Panc1 (cell line): Measurements from ENCODE around the gene CAMKMT. TPM values are rescaled to one million over a fixed set of nuclear protein-coding genes. Genes with fewer than 3 reads are reported as not detected.

ENCODE experiments used
- ATAC-seq: fragments of 200-7000 bp; cut with Tn5 transposase; 2 replicates; pipeline ENCODE4 v1.9.1; 2020; ENCODE audit warnings: mild to moderate bottlenecking, moderate library complexity
- BruUV-seq: library from RNA; stranded (reverse); fragments of 400-500 nt; replicated peaks from 2 replicates; lab custom pipeline; 2021; lab: Mats Ljungman, UMichigan
- CTCF ChIA-PET: fragments of 300-600 bp; sonication (Branson Sonifier 250); formaldehyde crosslinking; loops from one replicate; lab custom pipeline; 2022; ENCODE audit warnings: antibody characterized with exemption; lab: Charles Lee
- POLR2A ChIA-PET: fragments of 300-600 bp; sonication (Branson Sonifier 250); formaldehyde crosslinking; loops from one replicate; lab custom pipeline; 2022; ENCODE audit warnings: antibody characterized with exemption; lab: Charles Lee
- DNase-seq: peaks from one replicate; pipeline ENCODE4 v3.0.0-alpha.2; 2010; ENCODE audit warnings: low read depth, low spot score
- H3K27ac ChIP-seq: 2 replicates; pipeline ENCODE4 v1.5.1; 2011; ENCODE audit warnings: mild to moderate bottlenecking, low read length, inconsistent platforms
- H3K27me3 ChIP-seq: fragments of 200-500 bp; sonication (Bioruptor generic); 2 replicates; pipeline ENCODE4 v1.6.0; 2014; ENCODE audit warnings: low read length, inconsistent platforms; ENCODE audit not compliant: control insufficient read depth, insufficient read depth
- H3K36me3 ChIP-seq: fragments of 200-500 bp; sonication (Bioruptor generic); 2 replicates; pipeline ENCODE4 v1.5.1; 2014; ENCODE audit warnings: inconsistent platforms, mild to moderate bottlenecking, low read length, moderate library complexity; ENCODE audit not compliant: control insufficient read depth, insufficient read depth
- H3K4me1 ChIP-seq: 2 replicates; pipeline ENCODE4 v1.5.1; 2011; ENCODE audit warnings: inconsistent platforms, mild to moderate bottlenecking, low read length, moderate library complexity; ENCODE audit not compliant: control insufficient read depth, insufficient read depth
- H3K4me3 ChIP-seq, 2 experiments: 2 replicates each; pipeline ENCODE4 v1.5.1; 2011 to 2012; ENCODE audit warnings: low read depth in 2 of 2, low read length in 2 of 2, mild to moderate bottlenecking in 2 of 2, inconsistent platforms in 1 of 2, moderate library complexity in 1 of 2
- H3K9me3 ChIP-seq: fragments of 200-500 bp; sonication (Bioruptor generic); 2 replicates; pipeline ENCODE4 v1.5.1; 2014; ENCODE audit warnings: low read depth, mild to moderate bottlenecking, inconsistent platforms, low read length, moderate library complexity; ENCODE audit not compliant: control insufficient read depth, insufficient read depth
- CTCF ChIP-seq: fragments of 450-650 bp; IDR thresholded peaks from 2 replicates; pipeline ENCODE4 v1.5.1; 2017; ENCODE audit warnings: mild to moderate bottlenecking
- POLR2AphosphoS5 ChIP-seq: IDR thresholded peaks from 2 replicates; pipeline ENCODE4 v1.6.1; 2012; ENCODE audit warnings: mild to moderate bottlenecking, low read depth, low read length, moderate library complexity
- SIN3A ChIP-seq: IDR thresholded peaks from 2 replicates; pipeline ENCODE4 v1.6.1; 2012; ENCODE audit warnings: low read depth, mild to moderate bottlenecking, low read length, moderate library complexity, borderline replicate concordance; ENCODE audit not compliant: insufficient read depth
- TCF7L2 ChIP-seq: IDR thresholded peaks from 2 replicates; pipeline ENCODE4 v1.6.1; 2011; ENCODE audit warnings: mild to moderate bottlenecking, low read depth, low read length, inconsistent platforms
- in situ Hi-C: cut with HindIII; loops from 2 replicates; pipeline ENCODE4 v1.10.0; 2016; ENCODE audit warnings: low sequenced_read_pairs, low pct_unique_long_range_greater_than_20kb
- intact Hi-C: fragments of 100-400 bp; cut with micrococcal nuclease; formaldehyde crosslinking; loops from one replicate; pipeline ENCODE4 v1.10.0; 2022; ENCODE audit not compliant: unreplicated experiment
- total RNA-seq: library from RNA; stranded (reverse); gene quantifications from one replicate; pipeline ENCODE4 v1.2.1, GENCODE V29; 2021; ENCODE audit not compliant: unreplicated experiment
- TF ChIP-seq, protein P1 (sequence below), 2 experiments: IDR thresholded peaks; 2 replicates each; pipeline ENCODE4 v1.6.1; 2011 to 2012; ENCODE audit warnings: low read depth in 2 of 2, control low read depth in 1 of 2, low read length in 1 of 2, mild to moderate bottlenecking in 1 of 2, moderate library complexity in 1 of 2; ENCODE audit not compliant: insufficient read depth in 1 of 2

Gene CAMKMT
- total RNA-seq, 1 experiment from 2014 or later = 12.6 TPM

DNA sequence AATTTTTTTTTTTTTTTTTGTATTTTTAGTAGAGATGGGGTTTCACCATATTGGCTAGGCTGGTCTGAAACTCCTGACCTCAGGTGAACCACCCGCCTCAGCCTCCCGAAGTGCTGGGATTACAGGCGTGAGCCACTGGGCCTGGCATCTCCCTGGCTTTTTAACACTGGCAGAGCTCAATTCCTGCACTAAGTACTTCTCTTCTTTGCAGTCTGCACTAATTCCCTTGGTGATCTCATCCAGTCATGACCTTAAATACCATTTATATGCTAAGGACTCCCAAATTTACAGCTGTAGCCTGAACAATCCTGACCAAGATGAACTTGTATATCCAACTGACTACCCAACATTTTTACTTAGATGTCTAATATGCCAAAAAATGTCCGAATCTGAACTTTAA is 10.7 kb upstream of the CAMKMT start:
- H3K9me3 ChIP-seq = no peaks in the 10 kb centered on the region
- no peak for TF ChIP-seq CTCF
- no peak for TF ChIP-seq POLR2AphosphoS5
- TF ChIP-seq, protein P1, sequence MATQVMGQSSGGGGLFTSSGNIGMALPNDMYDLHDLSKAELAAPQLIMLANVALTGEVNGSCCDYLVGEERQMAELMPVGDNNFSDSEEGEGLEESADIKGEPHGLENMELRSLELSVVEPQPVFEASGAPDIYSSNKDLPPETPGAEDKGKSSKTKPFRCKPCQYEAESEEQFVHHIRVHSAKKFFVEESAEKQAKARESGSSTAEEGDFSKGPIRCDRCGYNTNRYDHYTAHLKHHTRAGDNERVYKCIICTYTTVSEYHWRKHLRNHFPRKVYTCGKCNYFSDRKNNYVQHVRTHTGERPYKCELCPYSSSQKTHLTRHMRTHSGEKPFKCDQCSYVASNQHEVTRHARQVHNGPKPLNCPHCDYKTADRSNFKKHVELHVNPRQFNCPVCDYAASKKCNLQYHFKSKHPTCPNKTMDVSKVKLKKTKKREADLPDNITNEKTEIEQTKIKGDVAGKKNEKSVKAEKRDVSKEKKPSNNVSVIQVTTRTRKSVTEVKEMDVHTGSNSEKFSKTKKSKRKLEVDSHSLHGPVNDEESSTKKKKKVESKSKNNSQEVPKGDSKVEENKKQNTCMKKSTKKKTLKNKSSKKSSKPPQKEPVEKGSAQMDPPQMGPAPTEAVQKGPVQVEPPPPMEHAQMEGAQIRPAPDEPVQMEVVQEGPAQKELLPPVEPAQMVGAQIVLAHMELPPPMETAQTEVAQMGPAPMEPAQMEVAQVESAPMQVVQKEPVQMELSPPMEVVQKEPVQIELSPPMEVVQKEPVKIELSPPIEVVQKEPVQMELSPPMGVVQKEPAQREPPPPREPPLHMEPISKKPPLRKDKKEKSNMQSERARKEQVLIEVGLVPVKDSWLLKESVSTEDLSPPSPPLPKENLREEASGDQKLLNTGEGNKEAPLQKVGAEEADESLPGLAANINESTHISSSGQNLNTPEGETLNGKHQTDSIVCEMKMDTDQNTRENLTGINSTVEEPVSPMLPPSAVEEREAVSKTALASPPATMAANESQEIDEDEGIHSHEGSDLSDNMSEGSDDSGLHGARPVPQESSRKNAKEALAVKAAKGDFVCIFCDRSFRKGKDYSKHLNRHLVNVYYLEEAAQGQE (IDR thresholded peaks at IDR 0.05; ENCODE audit: insufficient read depth in 1 of 2, low read depth in 2 of 2, low read length in 1 of 2) = no peak
- TF ChIP-seq SIN3A = no peak
- TF ChIP-seq TCF7L2 = no peak
- intact Hi-C loops = no loop called here
- no peak overlapping the region for H3K4me3 ChIP-seq
- ChIA-PET POLR2A (no interaction called here), CTCF (no interaction called here)
- no peaks in the 10 kb centered on the region for H3K27me3 ChIP-seq
- BruUV-seq = no TSS peak
- H3K27ac ChIP-seq = no peak overlapping the region
- peaks cover under 1% of the 10 kb centered on the region for H3K36me3 ChIP-seq
- no peaks in the 10 kb centered on the region for H3K4me1 ChIP-seq
- in situ Hi-C loops = no loop called here
- DNase-seq (no peak), ATAC-seq (no peak)

- Histone ChIP-seq H3K4me3 (no peak overlapping the region), H3K36me3 (no peaks in the 10 kb centered on the region), H3K9me3 (no peaks in the 10 kb centered on the region), H3K27me3 (no peaks in the 10 kb centered on the region), H3K27ac (no peak overlapping the region), H3K4me1 (no peaks in the 10 kb centered on the region)
- CTCF ChIA-PET = no interaction called here
- intact Hi-C loops = no loop called here
- TF ChIP-seq, protein P1 (IDR thresholded peaks at IDR 0.05; ENCODE audit: insufficient read depth in 1 of 2, low read depth in 2 of 2, low read length in 1 of 2) = no peak
- no peak for TF ChIP-seq TCF7L2
- TF ChIP-seq POLR2AphosphoS5 = no peak
- TF ChIP-seq CTCF = no peak
- TF ChIP-seq SIN3A = no peak
- POLR2A ChIA-PET = no interaction called here
- DNase-seq = no peak
- in situ Hi-C loops = no loop called here
- BruUV-seq = TSS peak; percentile 48
- no peak for ATAC-seq
Measured at GRCh38 chr2:44351676-44352075, 10.1 kb upstream of the CAMKMT start.
